CD4-positive, alpha-beta T cell (primary cell): Measurements from ENCODE around the gene PRRG4. TPM values are rescaled to one million over a fixed set of nuclear protein-coding genes. Genes with fewer than 3 reads are reported as not detected.

Source experiments
- ATAC-seq: fragments of 200-7000 bp; cut with Tn5 transposase; one replicate; pipeline ENCODE4 v1.10.0; 2022; ENCODE audit warnings: mild to moderate bottlenecking; ENCODE audit not compliant: poor library complexity
- CTCF ChIA-PET: fragments of 350-600 bp; sonication (Branson Sonifier 250); formaldehyde crosslinking; loops from one replicate; lab custom pipeline; 2021; ENCODE audit warnings: antibody characterized with exemption, inconsistent platforms; lab: Charles Lee
- POLR2A ChIA-PET: fragments of 350-600 bp; sonication (Branson Sonifier 250); formaldehyde crosslinking; loops from one replicate; lab custom pipeline; 2021; ENCODE audit warnings: antibody characterized with exemption, inconsistent platforms; lab: Charles Lee
- DNase-seq, 14 experiments: peaks; one replicate each; pipeline ENCODE4 v3.0.0-alpha.2; 2013 to 2020; ENCODE audit warnings: mixed read lengths in 2 of 14
- H3K27ac ChIP-seq, 2 donors: one replicate each; pipeline versions ENCODE4 v1.5.1 to v1.7.0; 2013; ENCODE audit warnings: low read length in 2 of 2, low read depth in 1 of 2, mild to moderate bottlenecking in 1 of 2
- H3K27me3 ChIP-seq, 2 experiments: 1 replicate in 1 of 2; 2 replicates in 1 of 2; pipeline versions ENCODE4 v1.6.1 to v1.7.0; 2013; ENCODE audit warnings: low read length in 2 of 2, control low read depth in 1 of 2, mild to moderate bottlenecking in 1 of 2, moderate library complexity in 1 of 2; ENCODE audit not compliant: insufficient read depth in 2 of 2, control insufficient read depth in 1 of 2
- H3K36me3 ChIP-seq: one replicate; pipeline ENCODE4 v1.6.1; 2013; ENCODE audit warnings: low read length, control low read depth; ENCODE audit not compliant: insufficient read depth
- H3K4me1 ChIP-seq: one replicate; pipeline ENCODE4 v1.6.1; 2013; ENCODE audit warnings: low read length, control low read depth; ENCODE audit not compliant: insufficient read depth
- H3K4me3 ChIP-seq: one replicate; pipeline ENCODE4 v1.5.1; 2013; ENCODE audit warnings: mild to moderate bottlenecking, low read length, moderate library complexity
- H3K9me3 ChIP-seq, 2 experiments: 1 replicate in 1 of 2; 2 replicates in 1 of 2; pipeline versions ENCODE4 v1.6.1 to v1.7.0; 2013; ENCODE audit warnings: low read length in 2 of 2, mild to moderate bottlenecking in 2 of 2, control low read depth in 1 of 2, moderate library complexity in 1 of 2; ENCODE audit not compliant: control insufficient read depth in 1 of 2, insufficient read depth in 1 of 2
- H3K27ac Mint-ChIP-seq: one replicate; pipeline ENCODE4 v1.8.0; 2020; ENCODE audit warnings: mixed read lengths
- H3K27me3 Mint-ChIP-seq: one replicate; pipeline ENCODE4 v1.8.0; 2021; ENCODE audit warnings: mixed read lengths
- H3K36me3 Mint-ChIP-seq: one replicate; pipeline ENCODE4 v1.8.0; 2021; ENCODE audit warnings: low read depth, mixed read lengths
- H3K4me1 Mint-ChIP-seq: one replicate; pipeline ENCODE4 v1.8.0; 2021; ENCODE audit warnings: low read depth, mixed read lengths
- H3K4me3 Mint-ChIP-seq: one replicate; pipeline ENCODE4 v1.8.0; 2020; ENCODE audit warnings: mild to moderate bottlenecking, mixed read lengths
- H3K9me3 Mint-ChIP-seq: one replicate; pipeline ENCODE4 v1.8.0; 2020; ENCODE audit warnings: mixed read lengths
- CTCF ChIP-seq: fragments of 200-600 bp; IDR thresholded peaks from one replicate; pipeline ENCODE4 v1.8.0; 2022; ENCODE audit warnings: antibody characterized with exemption, mild to moderate bottlenecking
- intact Hi-C, 2 experiments: fragments of 100-400 bp; cut with DNase I in 1 of 2; cut with micrococcal nuclease in 1 of 2; formaldehyde crosslinking; loops; one replicate each; pipeline versions ENCODE4 v1.15.1 to v1.9.0; 2023 to 2025; cut with DNase I, micrococcal nuclease
- total RNA-seq, 174 experiments: library from RNA in 2 of 174; stranded (reverse) in 2 of 174; gene quantifications; one replicate each; pipeline ENCODE4 v1.2.3 and lab custom pipeline; 2021 to 2026

The PRRG4 gene
- total RNA-seq, 2 experiments from 2014 or later = 0.05 TPM; not detected in 1

DNA sequence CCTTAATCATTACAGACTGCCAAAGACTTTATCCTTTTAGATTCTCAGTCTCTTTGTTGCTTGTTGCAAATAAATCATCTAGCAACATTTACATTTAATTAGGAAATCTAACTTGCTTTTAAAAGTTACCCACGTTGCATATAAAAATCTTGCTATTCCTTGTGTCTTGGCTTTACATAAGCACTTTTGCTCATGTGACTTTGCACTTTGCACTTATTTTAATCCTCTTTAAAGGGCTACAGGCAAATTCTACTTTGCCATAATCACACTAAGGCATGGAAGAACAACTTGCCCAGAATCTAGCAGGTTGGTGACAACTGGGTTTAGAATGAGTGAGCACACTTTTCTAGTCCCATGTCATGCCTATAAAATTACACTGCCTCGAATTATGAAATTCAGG, 25.9 kb downstream of the PRRG4 start:
- CTCF ChIA-PET = no interaction called here
- POLR2A ChIA-PET = no interaction called here
- no peak overlapping the region for H3K4me3 Mint-ChIP-seq

DNA sequence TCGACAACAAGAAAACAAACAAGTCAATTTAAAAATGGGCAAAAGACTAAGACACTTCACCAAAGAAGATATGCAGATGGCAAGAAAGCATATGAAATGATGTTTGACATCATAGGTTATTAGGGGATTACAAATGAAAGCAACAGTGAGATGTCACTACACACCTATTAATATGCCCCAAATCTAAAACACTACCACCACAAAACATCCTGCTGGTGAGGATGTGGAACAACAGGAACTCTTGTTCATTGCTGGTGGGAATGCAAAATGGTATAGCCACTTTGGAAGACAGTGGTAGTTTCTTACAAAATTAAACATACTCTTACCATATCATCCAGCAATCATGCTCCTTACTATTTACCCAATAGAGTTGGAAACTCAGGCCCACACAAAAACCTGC, 29.0 kb downstream of the PRRG4 start:
- H3K27me3 Mint-ChIP-seq = peaks cover 30% of the 10 kb centered on the region
- H3K4me1 Mint-ChIP-seq = no peaks in the 10 kb centered on the region
- Histone ChIP-seq H3K4me1 (no peaks in the 10 kb centered on the region), H3K36me3 (no peaks in the 10 kb centered on the region), H3K27ac (no peak overlapping the region), H3K9me3 (no peaks in the 10 kb centered on the region), H3K4me3 (no peak overlapping the region), H3K27me3 (peaks cover 0 to 4% of the 10 kb centered on the region in 2 experiments)
- ATAC-seq (no peak), DNase-seq (no peak)
- no peaks in the 10 kb centered on the region for H3K9me3 Mint-ChIP-seq
- POLR2A ChIA-PET = no interaction called here
- CTCF ChIA-PET = interaction anchor here (1.6 kb wide), 1 partner anchor 34 kb away, joined by 3 read pairs; the partner anchor contains the start of gene QSER1
- no peak for TF ChIP-seq CTCF
- intact Hi-C loops = no loop called here
- no peak overlapping the region for H3K4me3 Mint-ChIP-seq
- no peaks in the 10 kb centered on the region for H3K36me3 Mint-ChIP-seq
- H3K27ac Mint-ChIP-seq = no peak overlapping the region

More for the DNA sequence above, 25.9 kb downstream of the PRRG4 start:
- no peaks in the 10 kb centered on the region for H3K36me3 ChIP-seq
- H3K27me3 ChIP-seq = no peaks in the 10 kb centered on the region
- DNase-seq (no peak), ATAC-seq (no peak)
- no peak overlapping the region for H3K27ac ChIP-seq
- H3K27ac Mint-ChIP-seq = no peak overlapping the region
- intact Hi-C loops = no loop called here
- H3K4me3 ChIP-seq = no peak overlapping the region
- TF ChIP-seq CTCF = no peak
- H3K4me1 ChIP-seq = no peaks in the 10 kb centered on the region
- no peaks in the 10 kb centered on the region for H3K9me3 Mint-ChIP-seq
- H3K27me3 Mint-ChIP-seq = peaks cover 11% of the 10 kb centered on the region
- H3K9me3 ChIP-seq = no peaks in the 10 kb centered on the region
- H3K4me1 Mint-ChIP-seq = no peaks in the 10 kb centered on the region
- no peaks in the 10 kb centered on the region for H3K36me3 Mint-ChIP-seq

GRCh38 chr11:32861850-32862577, 32.3 kb downstream of the PRRG4 start:
- Mint-ChIP-seq H3K9me3 (no peaks in the 10 kb centered on the region), H3K4me3 (no peak overlapping the region), H3K4me1 (no peaks in the 10 kb centered on the region), H3K27ac (no peak overlapping the region), H3K27me3 (peaks cover 47% of the 10 kb centered on the region), H3K36me3 (no peaks in the 10 kb centered on the region)
- no peaks in the 10 kb centered on the region for H3K36me3 ChIP-seq
- CTCF ChIA-PET = interaction anchor here (0.6 kb wide), 1 partner anchor 16 kb away, joined by 3 read pairs; no protein-coding TSS in a partner anchor
- DNase-seq (no peak), ATAC-seq (no peak)
- H3K27me3 ChIP-seq = peaks cover 0 to 4% of the 10 kb centered on the region in 2 experiments
- H3K4me1 ChIP-seq = no peaks in the 10 kb centered on the region
- H3K27ac ChIP-seq = no peak overlapping the region
- intact Hi-C loops = no loop called here
- H3K9me3 ChIP-seq = no peaks in the 10 kb centered on the region
- no peak for TF ChIP-seq CTCF
- POLR2A ChIA-PET = no interaction called here
- no peak overlapping the region for H3K4me3 ChIP-seq
